GM12878 (cell line): Measurements from ENCODE around the gene GOSR1.
"Not testable (repeated sequence)": the region's sequence is repeated elsewhere in the genome, so short reads cannot be mapped to it uniquely, and the experiment has no call there.

Experiments
- CBFB ChIP-seq: IDR thresholded peaks from 2 replicates; pipeline ENCODE4 v1.6.1; 2016; ENCODE audit warnings: antibody characterized with exemption, low read depth
- NFIC ChIP-seq: IDR thresholded peaks from 2 replicates; pipeline ENCODE4 v1.6.1; 2012; ENCODE audit warnings: low read depth, mild to moderate bottlenecking, inconsistent platforms, low read length, moderate library complexity
- TCF7 ChIP-seq: IDR thresholded peaks from 2 replicates; pipeline ENCODE4 v1.6.1; 2014; ENCODE audit warnings: antibody characterized with exemption, borderline replicate concordance
- ZBED1 ChIP-seq: IDR thresholded peaks from 2 replicates; pipeline ENCODE4 v1.6.1; 2016; ENCODE audit warnings: borderline replicate concordance
- TF ChIP-seq, protein P1 (sequence below): fragments of 450-650 bp; IDR thresholded peaks from 2 replicates; pipeline ENCODE4 v1.6.1; 2017; ENCODE audit warnings: antibody characterized with exemption, mild to moderate bottlenecking, moderate library complexity
- TF ChIP-seq, protein P2 (sequence below), 3 experiments: IDR thresholded peaks in 2 of 3; conservative IDR thresholded peaks in 1 of 3; 2 replicates each; pipeline ENCODE4 v1.5.1; 2011; ENCODE audit warnings: low read depth in 3 of 3, low read length in 3 of 3, mild to moderate bottlenecking in 3 of 3, control low read depth in 2 of 3, moderate library complexity in 2 of 3, inconsistent platforms in 1 of 3, mixed read lengths in 1 of 3; ENCODE audit not compliant: control insufficient read depth in 2 of 3, insufficient read depth in 1 of 3; ENCODE audit errors: extremely low read depth in 1 of 3

DNA sequence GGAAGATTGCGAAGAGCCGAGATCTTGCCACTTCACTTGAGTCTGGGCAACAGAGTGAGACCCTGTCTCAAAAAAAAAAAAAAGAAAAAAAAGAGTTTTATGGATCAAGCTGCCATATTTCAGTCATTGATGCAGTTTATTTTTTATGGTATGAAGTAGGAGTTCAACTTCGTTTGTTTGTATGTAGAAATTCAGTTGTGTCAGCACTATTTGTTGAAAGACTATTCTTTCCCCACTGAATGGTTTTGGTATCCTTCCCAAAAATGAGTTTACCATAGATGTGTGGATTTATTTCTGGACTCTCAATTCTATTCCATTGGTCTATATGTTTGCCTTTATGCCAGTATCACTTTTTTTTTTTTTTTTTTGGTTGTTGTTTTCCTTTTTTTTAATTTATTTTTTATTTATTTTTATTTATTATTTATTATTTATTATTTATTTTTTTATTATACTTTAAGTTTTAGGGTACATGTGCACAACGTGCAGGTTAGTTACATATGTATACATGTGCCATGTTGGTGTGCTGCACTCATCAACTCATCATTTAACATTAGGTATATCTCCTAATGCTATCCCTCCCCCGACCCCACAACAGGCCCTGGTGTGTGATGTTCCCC lies 18.3 kb upstream of the GOSR1 start:
- TF ChIP-seq ZBED1, TCF7, NFIC, CBFB: not testable (repeated sequence)
- TF ChIP-seq, protein P1, sequence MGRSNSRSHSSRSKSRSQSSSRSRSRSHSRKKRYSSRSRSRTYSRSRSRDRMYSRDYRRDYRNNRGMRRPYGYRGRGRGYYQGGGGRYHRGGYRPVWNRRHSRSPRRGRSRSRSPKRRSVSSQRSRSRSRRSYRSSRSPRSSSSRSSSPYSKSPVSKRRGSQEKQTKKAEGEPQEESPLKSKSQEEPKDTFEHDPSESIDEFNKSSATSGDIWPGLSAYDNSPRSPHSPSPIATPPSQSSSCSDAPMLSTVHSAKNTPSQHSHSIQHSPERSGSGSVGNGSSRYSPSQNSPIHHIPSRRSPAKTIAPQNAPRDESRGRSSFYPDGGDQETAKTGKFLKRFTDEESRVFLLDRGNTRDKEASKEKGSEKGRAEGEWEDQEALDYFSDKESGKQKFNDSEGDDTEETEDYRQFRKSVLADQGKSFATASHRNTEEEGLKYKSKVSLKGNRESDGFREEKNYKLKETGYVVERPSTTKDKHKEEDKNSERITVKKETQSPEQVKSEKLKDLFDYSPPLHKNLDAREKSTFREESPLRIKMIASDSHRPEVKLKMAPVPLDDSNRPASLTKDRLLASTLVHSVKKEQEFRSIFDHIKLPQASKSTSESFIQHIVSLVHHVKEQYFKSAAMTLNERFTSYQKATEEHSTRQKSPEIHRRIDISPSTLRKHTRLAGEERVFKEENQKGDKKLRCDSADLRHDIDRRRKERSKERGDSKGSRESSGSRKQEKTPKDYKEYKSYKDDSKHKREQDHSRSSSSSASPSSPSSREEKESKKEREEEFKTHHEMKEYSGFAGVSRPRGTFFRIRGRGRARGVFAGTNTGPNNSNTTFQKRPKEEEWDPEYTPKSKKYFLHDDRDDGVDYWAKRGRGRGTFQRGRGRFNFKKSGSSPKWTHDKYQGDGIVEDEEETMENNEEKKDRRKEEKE: not testable (repeated sequence)
- TF ChIP-seq, protein P2, sequence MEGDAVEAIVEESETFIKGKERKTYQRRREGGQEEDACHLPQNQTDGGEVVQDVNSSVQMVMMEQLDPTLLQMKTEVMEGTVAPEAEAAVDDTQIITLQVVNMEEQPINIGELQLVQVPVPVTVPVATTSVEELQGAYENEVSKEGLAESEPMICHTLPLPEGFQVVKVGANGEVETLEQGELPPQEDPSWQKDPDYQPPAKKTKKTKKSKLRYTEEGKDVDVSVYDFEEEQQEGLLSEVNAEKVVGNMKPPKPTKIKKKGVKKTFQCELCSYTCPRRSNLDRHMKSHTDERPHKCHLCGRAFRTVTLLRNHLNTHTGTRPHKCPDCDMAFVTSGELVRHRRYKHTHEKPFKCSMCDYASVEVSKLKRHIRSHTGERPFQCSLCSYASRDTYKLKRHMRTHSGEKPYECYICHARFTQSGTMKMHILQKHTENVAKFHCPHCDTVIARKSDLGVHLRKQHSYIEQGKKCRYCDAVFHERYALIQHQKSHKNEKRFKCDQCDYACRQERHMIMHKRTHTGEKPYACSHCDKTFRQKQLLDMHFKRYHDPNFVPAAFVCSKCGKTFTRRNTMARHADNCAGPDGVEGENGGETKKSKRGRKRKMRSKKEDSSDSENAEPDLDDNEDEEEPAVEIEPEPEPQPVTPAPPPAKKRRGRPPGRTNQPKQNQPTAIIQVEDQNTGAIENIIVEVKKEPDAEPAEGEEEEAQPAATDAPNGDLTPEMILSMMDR (IDR thresholded peaks at IDR 0.05 in 2 of 3, conservative IDR thresholded peaks at IDR 0.05 in 1 of 3; ENCODE audit: control insufficient read depth in 2 of 3, extremely low read depth in 1 of 3, insufficient read depth in 1 of 3, low read depth in 3 of 3, low read length in 3 of 3): not testable (repeated sequence)
